Thyroid gland (tissue), 4 donors: ENCODE data around the gene OLFM2.

ENCODE experiments used
- POLR2A ChIP-seq, 2 donors: fragments of 450-650 bp; IDR thresholded peaks; one replicate each; pipeline ENCODE4 v1.6.1; 2017; ENCODE audit warnings: antibody characterized with exemption in 2 of 2, mild to moderate bottlenecking in 2 of 2, moderate library complexity in 1 of 2
- TF ChIP-seq, protein P1 (sequence below), 6 experiments: fragments of 200-600 bp in 3 of 6; fragments of 450-650 bp in 3 of 6; sonication (generic) in 3 of 6; IDR thresholded peaks; one replicate each; pipeline ENCODE4 v1.5.1; 2016 to 2019; ENCODE audit warnings: antibody characterized with exemption in 6 of 6, mild to moderate bottlenecking in 2 of 6, inconsistent platforms in 1 of 6, moderate library complexity in 1 of 6

GRCh38 chr19:9906475-9907087 is 29.7 kb downstream of the OLFM2 start:
- TF ChIP-seq, protein P1, sequence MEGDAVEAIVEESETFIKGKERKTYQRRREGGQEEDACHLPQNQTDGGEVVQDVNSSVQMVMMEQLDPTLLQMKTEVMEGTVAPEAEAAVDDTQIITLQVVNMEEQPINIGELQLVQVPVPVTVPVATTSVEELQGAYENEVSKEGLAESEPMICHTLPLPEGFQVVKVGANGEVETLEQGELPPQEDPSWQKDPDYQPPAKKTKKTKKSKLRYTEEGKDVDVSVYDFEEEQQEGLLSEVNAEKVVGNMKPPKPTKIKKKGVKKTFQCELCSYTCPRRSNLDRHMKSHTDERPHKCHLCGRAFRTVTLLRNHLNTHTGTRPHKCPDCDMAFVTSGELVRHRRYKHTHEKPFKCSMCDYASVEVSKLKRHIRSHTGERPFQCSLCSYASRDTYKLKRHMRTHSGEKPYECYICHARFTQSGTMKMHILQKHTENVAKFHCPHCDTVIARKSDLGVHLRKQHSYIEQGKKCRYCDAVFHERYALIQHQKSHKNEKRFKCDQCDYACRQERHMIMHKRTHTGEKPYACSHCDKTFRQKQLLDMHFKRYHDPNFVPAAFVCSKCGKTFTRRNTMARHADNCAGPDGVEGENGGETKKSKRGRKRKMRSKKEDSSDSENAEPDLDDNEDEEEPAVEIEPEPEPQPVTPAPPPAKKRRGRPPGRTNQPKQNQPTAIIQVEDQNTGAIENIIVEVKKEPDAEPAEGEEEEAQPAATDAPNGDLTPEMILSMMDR (IDR thresholded peaks at IDR 0.05), result no peak
- TF ChIP-seq POLR2A (IDR thresholded peaks at IDR 0.05), result no peak
